ENCODE results near the gene MGAT4D.

DNA sequence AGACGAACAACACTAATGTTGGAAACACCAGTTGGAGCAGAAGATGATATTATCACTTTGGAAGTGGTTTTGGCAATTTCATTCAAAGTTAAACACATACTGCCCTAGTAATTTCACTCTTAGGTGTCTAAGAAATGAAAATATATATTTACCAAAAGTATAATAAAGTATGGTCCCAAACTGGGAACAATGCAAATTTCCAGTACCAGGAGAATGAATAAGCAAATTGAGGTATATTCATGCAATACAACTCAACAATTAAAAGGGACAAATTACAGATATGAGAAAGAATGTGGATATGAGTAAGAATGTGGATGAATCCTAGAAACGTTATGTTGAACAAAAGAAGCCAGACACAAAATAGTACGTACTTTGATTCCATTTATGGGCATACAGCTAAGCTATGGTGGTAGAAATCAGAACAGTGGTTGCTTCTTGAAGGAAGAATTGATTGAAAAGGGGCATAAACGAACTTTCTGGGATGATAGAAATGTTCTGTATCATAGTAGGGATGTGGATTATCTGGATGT is 35.9 kb upstream of the MGAT4D start:
- TF ChIP-seq EP300 (IDR thresholded peaks at IDR 0.05) (no peak), POLR2A (IDR thresholded peaks at IDR 0.05) (no peak), POLR2AphosphoS5 (IDR thresholded peaks at IDR 0.05) (no peak)
- TF ChIP-seq, protein P1, sequence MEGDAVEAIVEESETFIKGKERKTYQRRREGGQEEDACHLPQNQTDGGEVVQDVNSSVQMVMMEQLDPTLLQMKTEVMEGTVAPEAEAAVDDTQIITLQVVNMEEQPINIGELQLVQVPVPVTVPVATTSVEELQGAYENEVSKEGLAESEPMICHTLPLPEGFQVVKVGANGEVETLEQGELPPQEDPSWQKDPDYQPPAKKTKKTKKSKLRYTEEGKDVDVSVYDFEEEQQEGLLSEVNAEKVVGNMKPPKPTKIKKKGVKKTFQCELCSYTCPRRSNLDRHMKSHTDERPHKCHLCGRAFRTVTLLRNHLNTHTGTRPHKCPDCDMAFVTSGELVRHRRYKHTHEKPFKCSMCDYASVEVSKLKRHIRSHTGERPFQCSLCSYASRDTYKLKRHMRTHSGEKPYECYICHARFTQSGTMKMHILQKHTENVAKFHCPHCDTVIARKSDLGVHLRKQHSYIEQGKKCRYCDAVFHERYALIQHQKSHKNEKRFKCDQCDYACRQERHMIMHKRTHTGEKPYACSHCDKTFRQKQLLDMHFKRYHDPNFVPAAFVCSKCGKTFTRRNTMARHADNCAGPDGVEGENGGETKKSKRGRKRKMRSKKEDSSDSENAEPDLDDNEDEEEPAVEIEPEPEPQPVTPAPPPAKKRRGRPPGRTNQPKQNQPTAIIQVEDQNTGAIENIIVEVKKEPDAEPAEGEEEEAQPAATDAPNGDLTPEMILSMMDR (IDR thresholded peaks at IDR 0.05): no peak

Data from gastroesophageal sphincter (tissue), 3 donors.